ENCODE data around the gene DAP3.
"Not testable (repeated sequence)": the region's sequence is repeated elsewhere in the genome, so short reads cannot be mapped to it uniquely, and the experiment has no call there.

The DAP3 gene

DNA sequence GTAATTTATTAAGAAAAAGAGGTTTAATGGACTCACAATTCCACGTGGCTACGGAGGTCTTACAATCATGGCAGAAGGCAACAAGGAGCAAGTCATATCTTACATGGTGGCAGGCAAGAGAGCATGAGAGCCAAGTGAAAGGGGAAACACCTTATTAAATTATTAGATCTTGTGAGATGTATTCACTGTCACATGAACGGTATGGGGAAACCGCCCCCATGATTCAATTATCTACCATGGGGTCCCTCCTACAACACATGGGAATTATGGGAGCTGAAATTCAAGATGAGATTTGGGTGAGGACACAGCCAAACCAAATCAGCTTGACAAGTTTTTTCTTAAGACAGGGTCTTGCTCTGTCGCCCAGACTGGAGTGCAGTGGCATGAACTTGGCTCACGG lies 14.3 kb downstream of the DAP3 start:
- TF ChIP-seq, protein P1, sequence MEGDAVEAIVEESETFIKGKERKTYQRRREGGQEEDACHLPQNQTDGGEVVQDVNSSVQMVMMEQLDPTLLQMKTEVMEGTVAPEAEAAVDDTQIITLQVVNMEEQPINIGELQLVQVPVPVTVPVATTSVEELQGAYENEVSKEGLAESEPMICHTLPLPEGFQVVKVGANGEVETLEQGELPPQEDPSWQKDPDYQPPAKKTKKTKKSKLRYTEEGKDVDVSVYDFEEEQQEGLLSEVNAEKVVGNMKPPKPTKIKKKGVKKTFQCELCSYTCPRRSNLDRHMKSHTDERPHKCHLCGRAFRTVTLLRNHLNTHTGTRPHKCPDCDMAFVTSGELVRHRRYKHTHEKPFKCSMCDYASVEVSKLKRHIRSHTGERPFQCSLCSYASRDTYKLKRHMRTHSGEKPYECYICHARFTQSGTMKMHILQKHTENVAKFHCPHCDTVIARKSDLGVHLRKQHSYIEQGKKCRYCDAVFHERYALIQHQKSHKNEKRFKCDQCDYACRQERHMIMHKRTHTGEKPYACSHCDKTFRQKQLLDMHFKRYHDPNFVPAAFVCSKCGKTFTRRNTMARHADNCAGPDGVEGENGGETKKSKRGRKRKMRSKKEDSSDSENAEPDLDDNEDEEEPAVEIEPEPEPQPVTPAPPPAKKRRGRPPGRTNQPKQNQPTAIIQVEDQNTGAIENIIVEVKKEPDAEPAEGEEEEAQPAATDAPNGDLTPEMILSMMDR (IDR thresholded peaks at IDR 0.05; ENCODE audit: low read depth, low read length): no peak
- H3K4me3 ChIP-seq (ENCODE audit: low read depth, low read length): no peak overlapping the region

DNA sequence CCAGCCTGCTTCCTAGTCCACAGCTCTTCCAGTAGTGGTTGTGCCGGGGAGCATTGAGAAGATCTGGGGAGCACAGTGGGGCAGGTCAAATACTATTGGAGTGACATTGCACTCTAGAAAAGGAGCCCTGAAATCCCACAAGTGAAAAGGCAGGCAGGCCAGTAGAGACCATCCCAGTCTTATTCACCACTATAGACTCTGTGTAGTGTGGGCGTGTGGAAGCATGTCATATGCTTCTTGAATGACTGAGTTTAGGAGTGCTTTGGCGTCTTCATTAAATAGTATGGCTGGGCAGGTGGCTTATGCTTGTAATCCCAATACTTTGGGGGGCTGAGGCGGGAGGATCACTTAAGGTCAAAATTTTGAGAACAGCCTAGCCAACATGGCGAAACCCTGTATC lies 15.5 kb downstream of the DAP3 start:
- H3K4me3 ChIP-seq (ENCODE audit: low read depth, low read length): not testable (repeated sequence)

DNA sequence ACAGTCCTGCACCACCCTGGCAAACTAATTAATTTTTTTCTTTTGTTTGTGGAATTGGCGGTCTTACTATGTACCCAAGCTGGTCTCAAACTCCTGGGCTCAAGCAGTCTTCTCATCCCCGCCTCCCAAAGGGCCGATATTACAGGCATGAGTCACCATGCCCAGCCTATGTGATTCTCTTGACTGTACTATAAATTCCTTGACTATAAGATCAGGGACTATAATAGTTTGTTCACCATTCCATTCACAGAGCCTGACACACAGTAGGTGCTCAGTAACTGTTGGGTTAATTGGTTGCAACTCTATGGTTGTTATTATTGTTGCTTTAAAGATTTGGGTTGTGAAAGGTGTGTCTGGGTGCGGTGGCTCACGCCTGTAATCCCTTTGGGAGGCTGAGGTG lies 17.2 kb downstream of the DAP3 start:
- H3K4me3 ChIP-seq (ENCODE audit: low read depth, low read length): no peak overlapping the region
- TF ChIP-seq, protein P1 (IDR thresholded peaks at IDR 0.05; ENCODE audit: low read depth, low read length): no peak

DNA sequence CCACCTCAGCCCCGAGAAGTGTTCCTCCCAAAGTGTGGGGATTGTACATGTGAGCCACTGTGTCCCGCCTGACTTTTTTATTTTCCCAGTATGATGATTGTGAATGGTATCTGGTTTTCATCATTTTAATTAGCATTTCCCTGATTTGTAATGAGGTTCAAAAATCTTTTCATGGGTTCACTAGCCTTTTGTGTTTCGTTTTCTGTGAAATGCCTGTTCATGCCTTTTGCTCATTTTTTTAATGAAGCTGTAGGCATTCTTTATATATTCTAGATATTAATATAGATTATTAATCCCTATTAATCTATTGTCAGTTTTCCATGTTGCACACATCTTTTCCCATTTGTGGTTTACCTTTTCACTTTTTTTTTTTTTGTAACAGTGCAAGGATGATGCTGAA lies 20.5 kb downstream of the DAP3 start:
- H3K4me3 ChIP-seq (ENCODE audit: low read depth, low read length): no peak overlapping the region
- TF ChIP-seq, protein P1 (IDR thresholded peaks at IDR 0.05; ENCODE audit: low read depth, low read length): no peak

DNA sequence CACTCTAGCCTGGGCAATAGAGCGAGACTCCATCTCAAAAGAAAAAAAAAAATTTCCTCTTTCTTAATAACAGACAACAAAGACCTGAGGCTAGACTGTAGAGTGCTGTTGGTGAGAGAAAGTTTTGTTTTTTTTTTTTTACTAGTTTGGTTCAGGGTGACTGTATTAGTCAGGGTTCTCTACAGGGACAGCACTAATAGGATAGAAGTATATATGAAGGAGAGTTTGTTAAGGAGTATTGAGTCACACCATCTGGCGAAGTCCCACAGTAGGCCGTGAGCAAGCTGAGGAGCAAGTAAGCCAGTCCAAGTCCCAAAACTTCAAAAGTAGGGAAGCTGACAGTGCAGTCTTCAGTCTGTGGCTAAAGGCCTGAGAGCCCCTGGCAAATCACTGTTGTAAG lies 22.6 kb downstream of the DAP3 start:
- not testable (repeated sequence) for H3K4me3 ChIP-seq (ENCODE audit: low read depth, low read length)

DNA sequence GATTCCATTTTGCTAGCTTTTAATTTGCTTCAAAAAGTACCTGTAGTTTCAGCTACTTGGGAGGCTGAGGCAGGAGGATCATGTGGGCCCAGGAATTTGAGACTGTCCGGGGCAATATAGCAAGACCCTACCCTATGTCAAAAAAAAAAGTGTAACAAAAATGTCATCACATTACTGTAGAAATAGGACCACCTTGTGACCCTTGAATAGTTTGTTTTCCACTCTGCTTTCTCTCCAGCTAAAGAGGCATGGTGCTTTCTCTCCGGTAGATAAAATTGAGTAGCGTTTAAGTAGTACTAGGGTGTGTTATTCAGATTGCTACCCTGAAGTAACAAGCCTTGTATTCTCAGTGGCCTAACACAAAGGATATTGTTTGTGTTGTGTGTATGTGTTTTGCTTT lies 23.7 kb downstream of the DAP3 start:
- H3K4me3 ChIP-seq (ENCODE audit: low read depth, low read length): not testable (repeated sequence)

DNA sequence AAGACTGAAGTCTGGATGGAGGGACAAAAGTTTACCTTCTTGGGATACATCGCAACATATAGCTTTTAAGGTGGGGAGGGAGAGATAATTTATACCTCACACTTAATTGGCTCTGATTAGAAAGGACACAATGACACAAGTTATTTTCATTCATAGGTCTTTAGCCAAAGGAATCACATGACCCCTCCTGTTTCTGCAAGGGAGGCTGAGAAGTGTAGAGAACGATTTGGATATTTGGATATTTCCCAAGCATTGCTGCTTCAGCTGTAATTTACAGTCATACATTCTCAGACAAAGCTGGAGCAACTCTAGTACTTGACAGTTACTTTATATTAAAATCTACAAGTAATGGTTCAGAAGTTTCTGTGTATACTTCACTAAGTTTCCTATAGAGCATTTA lies 24.2 kb downstream of the DAP3 start:
- TF ChIP-seq, protein P1 (IDR thresholded peaks at IDR 0.05; ENCODE audit: low read depth, low read length): no peak
- no peak overlapping the region for H3K4me3 ChIP-seq (ENCODE audit: low read depth, low read length)

DNA sequence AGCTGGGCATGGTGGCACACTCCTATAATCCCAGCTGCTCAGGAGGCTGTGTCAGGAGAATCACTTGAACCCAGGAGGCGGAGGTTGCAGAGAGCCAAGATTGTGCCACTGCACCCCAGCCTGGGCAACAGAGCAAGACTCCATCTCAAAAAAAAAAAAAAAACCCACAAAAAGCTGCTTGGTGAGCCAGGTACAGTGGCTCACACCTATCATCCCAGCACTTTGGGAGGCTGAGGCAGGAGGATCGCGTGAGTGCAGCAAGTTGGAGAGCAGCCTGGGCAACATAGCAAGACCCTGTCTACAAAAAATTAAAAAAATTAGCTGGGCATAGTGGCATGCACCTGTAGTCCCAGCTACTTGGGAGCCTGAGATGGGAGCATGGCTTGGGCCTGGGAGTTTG lies 26.2 kb downstream of the DAP3 start:
- H3K4me3 ChIP-seq (ENCODE audit: low read depth, low read length): not testable (repeated sequence)

DNA sequence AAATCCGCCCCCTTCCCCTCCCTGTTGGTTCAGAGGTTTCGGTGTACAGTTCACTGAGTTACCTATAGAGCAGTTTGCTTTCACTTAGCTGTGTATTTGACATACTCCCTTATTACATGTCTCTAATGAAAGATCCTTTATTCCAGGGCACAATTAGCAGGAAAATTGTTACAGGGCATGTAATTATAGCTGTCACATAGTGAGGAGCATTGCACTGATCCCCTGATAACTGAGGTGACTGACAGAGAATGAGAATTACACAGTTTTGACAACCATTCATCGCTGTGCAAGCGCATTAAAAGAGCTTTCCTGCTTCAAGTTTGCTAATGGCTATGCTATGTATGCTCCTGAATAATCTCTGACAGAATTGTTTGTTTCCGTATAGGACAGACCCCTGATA lies 26.9 kb downstream of the DAP3 start:
- TF ChIP-seq, protein P1 (IDR thresholded peaks at IDR 0.05; ENCODE audit: low read depth, low read length): no peak
- no peak overlapping the region for H3K4me3 ChIP-seq (ENCODE audit: low read depth, low read length)

DNA sequence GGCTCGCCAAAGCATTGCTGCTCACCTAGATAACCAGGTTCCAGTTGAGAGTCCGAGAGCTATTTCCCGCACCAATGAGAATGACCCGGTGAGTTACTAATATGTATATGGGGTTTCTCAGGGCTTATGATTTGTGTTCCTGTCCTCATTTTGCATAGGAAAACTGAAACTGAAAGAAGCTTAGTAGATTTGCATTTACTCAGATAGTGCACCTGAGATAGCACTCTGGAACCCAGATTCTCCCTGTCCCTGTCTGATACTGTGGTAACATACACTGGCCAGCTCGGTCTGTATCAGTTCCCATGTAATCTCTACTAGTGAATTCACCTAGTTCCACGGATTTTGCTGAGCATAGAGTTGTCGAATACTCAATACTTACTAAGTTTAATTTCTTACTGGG lies 28.1 kb downstream of the DAP3 start:
- TF ChIP-seq, protein P1 (IDR thresholded peaks at IDR 0.05; ENCODE audit: low read depth, low read length): no peak
- no peak overlapping the region for H3K4me3 ChIP-seq (ENCODE audit: low read depth, low read length)

DNA sequence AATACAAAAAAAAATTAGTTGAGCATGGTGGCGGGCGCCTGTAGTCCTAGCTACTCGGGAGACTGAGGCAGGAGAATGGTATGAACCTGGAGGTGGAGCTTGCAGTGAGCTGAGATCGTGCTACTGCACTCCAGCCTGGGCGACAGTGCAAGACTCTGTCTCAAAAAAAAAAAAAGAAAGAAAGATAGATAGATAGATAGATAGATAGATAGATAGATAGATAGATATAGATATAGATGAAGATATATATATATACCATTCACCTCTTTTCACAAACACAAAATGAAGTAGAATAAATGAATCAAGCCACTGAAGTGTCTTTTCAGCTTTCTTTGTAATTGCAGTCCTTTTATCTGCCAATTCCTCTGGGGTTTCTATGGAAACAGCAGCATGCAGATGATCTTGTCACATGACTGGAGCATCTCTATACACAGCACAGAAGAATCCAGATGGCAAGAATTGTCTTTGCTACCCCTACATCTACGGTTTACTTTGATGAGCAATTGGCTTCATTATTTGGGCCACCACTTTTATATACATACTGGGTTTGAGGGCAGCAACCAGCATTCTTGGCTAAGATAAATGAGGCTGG lies 29.7 kb downstream of the DAP3 start:
- not testable (repeated sequence) for H3K4me3 ChIP-seq (ENCODE audit: low read depth, low read length)
